ENCODE measurements around the gene OGG1.

Gene OGG1

DNA sequence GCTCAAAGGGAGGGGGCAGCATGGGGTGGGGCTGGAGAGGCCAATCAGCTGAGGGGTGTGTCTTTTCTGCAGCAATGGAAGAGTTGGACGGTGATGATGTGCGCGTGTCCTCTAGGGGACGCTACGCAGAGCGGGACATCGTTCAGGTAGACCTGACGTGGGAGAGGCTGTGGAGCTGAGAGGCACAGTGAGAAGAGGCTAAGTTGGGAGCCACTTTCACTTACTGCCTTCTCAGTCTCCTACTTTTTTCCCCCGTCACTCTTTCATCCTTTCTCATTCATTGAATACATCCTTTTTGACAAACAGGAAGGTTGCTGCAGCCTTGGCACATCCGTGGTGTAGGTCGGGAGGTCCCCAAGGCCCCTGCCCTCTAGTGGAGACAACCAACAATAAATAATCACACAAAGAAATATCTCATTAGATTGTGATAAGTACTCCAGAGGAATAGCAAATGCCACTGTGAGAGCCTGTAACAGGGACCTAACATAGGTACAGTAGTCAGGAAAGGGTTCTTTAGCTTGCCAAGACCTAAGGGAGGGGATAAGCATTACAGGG is 22.6 kb upstream of the OGG1 start:
- no peak for DNase-seq

- DNase-seq, result no peak
Measured at GRCh38 chr3:9727743-9728142, 22.0 kb upstream of the OGG1 start.

DNA sequence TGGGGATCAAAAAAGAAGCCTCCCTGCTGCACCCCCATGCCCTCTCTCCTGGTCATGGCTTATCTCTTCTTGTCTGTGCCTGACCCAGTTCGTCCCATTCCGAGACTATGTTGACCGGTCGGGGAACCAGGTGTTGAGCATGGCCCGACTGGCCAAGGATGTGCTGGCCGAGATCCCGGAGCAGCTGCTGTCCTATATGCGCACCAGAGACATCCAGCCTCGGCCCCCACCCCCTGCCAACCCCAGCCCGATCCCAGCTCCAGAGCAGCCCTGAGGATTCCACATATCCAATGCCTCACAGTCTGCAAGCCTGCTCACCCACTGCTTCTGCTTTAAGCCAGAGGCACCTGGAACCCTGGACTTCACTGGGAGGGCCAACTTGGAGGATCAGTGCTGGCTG is 20.3 kb upstream of the OGG1 start:
- DNase-seq, result no peak

DNA sequence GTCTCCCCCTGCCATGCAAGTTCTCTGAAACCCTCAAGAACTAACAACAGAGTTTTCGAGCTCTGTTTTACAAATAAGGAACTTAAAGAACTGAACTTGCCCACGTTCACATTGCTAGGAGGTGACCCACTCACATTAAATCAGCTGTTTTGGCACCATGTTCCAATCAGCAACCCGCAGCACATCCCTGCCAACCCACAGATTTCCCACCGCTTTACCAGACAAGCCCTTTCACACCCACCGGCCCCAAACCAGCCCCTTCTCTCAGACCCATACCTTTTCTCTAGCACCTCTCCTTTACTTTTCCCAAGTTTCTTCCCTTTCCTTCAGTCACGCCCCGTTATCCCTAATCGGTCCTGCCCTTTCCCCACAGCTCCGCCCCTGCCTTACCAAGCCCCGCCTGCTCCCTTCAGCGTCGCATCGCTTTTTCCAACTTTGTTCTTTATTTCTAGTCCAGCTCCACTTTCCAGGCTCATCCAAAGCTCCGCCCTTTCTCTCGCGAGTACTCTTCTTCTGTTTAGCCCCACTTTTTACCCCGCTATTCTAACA is 19.0 kb upstream of the OGG1 start:
- peak in 2 of 58 donors; percentile 75 to 87 for DNase-seq

- DNase-seq, result peak; percentile 78 to 100 (median 99)
Measured at GRCh38 chr3:9731206-9732079, 18.3 kb upstream of the OGG1 start, which contains the start of gene BRPF1. Gene BRPF1, plus strand, starts transcription at chr3:9731735. Its CDS starts 2,406 bp downstream, at chr3:9734141.

DNA sequence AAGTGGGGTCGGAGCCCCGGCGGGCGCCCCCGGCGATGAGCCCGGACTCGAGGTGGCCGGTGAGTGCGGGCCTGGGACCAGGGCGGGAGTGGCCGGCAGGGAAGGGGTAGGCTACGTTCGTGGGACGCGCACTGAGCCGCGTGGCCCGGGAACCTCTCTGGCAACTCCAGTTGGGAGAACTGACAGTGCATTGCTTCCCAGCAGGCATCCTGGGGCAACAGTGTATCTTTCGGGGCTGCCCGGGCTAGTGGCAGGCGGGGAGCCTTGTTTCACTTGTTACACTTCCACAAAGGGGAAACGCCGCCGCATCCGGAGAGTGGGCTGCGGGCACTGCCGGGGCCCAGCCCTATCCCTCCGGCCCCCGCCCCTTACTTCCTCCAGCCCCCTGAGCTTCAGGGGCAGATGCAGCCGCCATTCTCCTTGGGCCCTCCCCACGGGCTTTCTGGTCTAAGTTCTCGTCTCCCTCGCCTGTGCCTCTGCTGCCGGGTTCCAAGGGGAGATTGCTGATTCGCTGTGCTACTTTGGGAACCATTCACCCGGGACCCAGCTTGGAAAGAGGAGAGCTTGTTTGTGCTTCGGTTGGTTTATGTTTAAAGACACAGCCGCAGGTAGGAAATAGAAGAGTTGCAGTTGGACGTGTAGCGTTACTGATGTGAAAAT is 17.5 kb upstream of the OGG1 start:
- peak in 1 of 58 donors; percentile 41 for DNase-seq

DNA sequence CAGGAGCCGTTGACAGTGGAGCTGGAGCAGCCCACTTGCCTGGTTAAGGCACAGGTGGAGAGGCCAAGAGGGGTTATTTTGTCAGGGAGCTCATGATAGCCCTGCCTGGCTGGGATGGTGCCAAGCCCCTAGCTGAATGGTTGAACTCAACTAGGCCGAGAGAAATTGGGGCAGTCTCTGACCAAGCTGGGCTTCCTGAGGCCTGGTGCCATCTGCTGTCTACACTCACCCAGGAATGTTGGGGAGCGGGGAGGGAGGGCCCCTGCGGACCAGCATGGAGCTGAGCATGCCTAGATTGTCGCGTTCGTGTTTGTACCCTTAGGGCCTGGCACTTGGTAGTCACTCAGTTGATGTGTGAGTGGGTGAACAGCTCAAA is 17.0 kb upstream of the OGG1 start:
- DNase-seq, result no peak

- peak in 13 of 58 donors; percentile 11 to 67 (median 31) for DNase-seq
Measured at GRCh38 chr3:9736831-9737230, 12.9 kb upstream of the OGG1 start.

DNA sequence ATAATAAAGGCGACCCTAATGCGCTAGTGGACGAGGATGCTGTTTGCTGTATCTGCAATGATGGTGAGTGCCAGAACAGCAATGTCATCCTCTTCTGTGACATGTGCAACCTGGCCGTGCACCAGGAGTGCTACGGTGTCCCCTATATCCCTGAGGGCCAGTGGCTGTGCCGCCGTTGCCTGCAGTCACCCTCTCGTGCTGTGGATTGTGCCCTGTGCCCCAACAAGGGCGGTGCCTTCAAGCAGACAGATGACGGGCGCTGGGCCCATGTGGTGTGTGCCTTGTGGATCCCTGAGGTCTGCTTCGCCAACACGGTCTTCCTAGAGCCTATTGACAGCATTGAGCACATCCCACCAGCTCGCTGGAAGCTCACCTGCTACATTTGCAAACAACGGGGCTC is 10.6 kb upstream of the OGG1 start:
- DNase-seq, result no peak

GRCh38 chr3:9742560-9742959 is 7.2 kb upstream of the OGG1 start:
- DNase-seq, result no peak

DNA sequence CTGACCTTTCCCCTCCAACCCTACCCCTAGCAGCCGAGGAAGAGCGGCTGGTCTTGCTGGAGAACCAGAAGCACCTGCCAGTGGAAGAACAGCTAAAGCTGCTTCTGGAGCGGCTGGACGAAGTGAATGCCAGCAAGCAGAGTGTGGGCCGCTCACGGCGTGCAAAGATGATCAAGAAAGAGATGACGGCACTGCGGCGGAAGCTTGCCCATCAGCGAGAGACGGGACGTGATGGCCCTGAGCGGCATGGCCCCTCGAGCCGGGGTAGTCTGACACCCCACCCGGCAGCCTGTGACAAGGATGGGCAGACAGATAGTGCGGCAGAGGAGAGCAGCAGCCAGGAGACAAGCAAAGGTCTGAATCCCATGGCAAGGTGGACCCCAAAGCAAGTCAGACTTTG is 6.2 kb upstream of the OGG1 start:
- no peak for DNase-seq

- no peak for DNase-seq
Measured at GRCh38 chr3:9744162-9744561, 5.6 kb upstream of the OGG1 start.

DNA sequence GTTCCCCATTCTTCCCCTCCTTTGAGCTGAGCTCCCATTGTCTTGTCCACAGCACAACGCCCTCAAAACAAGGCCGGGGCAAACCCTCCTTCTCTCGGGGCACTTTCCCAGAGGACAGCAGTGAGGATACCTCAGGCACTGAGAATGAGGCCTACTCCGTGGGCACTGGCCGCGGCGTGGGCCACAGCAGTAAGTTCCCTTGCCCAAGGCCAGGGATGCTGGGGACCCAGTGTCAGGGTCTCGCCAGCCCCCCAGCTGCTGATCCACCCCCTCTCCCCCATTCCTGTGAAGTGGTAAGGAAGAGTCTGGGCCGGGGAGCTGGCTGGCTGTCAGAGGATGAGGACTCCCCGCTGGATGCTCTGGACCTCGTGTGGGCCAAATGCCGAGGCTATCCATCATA is 4.2 kb upstream of the OGG1 start:
- no peak for DNase-seq

GRCh38 chr3:9746330-9746729 is 3.4 kb upstream of the OGG1 start:
- DNase-seq, result peak in 17 of 58 donors; percentile 29 to 77 (median 54)

DNA sequence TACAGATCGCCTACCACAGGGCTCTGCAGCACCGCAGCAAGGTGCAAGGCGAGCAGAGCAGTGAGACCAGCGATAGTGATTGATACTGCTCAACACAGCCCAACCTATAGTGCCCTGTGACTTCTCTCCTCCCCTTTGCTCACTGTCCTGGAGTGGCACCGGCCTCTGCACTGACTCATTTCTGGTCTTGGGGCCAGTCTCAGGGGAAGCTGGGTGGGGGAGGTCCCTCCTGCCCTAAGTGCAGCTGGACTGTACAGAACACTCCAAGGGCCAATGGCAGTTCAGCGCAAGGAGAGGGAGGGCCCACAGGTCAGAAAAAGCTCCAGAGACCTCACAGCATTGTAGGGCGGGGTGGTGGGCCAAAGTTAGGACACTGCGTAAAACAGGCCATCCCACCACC is 2.5 kb upstream of the OGG1 start:
- no peak for DNase-seq

GRCh38 chr3:9748031-9748430 is 1.7 kb upstream of the OGG1 start:
- DNase-seq, result no peak

DNA sequence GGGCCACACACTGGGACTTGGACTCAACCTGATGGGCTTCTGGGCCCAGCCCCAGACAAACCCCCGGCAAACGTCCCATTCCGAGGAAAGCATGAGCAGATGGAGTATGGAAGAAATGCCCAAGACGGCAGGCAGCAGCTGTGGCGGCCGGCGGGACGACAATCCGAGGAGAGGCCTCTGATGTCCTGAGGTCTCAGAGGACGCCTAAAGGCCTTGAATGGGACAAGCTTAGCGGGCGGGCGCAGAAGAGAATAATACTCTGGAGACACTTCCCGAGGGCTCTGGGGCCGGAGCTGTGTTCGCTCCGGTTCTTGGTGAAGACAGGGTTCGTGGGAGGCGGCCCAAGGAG is 482 bp upstream of the OGG1 start:
- peak in 4 of 58 donors; percentile 47 to 82 (median 53) for DNase-seq

GRCh38 chr3:9750556-9751411 is 1.0 kb downstream of the OGG1 start:
- DNase-seq, result no peak

DNA sequence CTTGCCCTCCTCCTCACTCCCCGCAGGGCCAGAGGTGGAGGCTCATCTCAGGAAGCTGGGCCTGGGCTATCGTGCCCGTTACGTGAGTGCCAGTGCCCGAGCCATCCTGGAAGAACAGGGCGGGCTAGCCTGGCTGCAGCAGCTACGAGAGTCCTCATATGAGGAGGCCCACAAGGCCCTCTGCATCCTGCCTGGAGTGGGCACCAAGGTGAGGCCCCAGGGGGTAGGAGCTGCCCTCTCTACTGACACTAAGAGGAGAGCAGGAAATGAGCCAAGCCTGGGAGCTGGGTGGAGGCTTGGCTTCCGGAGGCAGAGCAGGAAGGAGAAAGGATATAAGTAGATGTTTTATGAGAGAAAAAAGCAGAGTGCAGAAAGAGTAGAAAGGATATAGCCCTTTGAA is 4.9 kb downstream of the OGG1 start:
- DNase-seq, result no peak

GRCh38 chr3:9757427-9757826 is 7.7 kb downstream of the OGG1 start:
- no peak for DNase-seq

GRCh38 chr3:9760779-9761505 is 11.2 kb downstream of the OGG1 start:
- DNase-seq, result no peak
